ENCODE data around the gene RBM34. TPM values are rescaled to one million over a fixed set of nuclear protein-coding genes. Genes with fewer than 3 reads are reported as not detected.

RBM34 gene
- 62.1 to 73.2 TPM (median 67.8 TPM) in 5 replicates for total RNA-seq (2022; extraction: Qiagen RNA extraction; ENCODE audit: low read depth)

GRCh38 chr1:235160957-235161684 lies at the start of gene RBM34:
RBM34 (minus strand) TSS chr1:235161250; CDS start chr1:235161226, 24 bp downstream.

GRCh38 chr1:235128456-235129328 lies 32.4 kb downstream of the RBM34 start, which contains the start of gene TOMM20:
TOMM20 (minus strand) TSS chr1:235128837; CDS start chr1:235128715, 122 bp downstream.

Other genes with a start within 250 kb of the RBM34 start
- gene TOMM20, start 32.4 kb downstream of the RBM34 start, total RNA-seq (2022; extraction: Qiagen RNA extraction; ENCODE audit: low read depth) = 114 to 119 TPM (median 115 TPM) in 5 replicates
- 10.7 to 16.6 TPM (median 16.0 TPM) in 5 replicates for gene ARID4B, start 166.9 kb upstream of the RBM34 start, total RNA-seq (2022; extraction: Qiagen RNA extraction; ENCODE audit: low read depth)
- 16.4 to 21.9 TPM (median 21.2 TPM) in 5 replicates for gene GGPS1, start 167.3 kb upstream of the RBM34 start, total RNA-seq (2022; extraction: Qiagen RNA extraction; ENCODE audit: low read depth)
- gene TBCE, start 206.2 kb upstream of the RBM34 start, total RNA-seq (2022; extraction: Qiagen RNA extraction; ENCODE audit: low read depth) = 38.6 to 50.7 TPM (median 48.2 TPM) in 5 replicates